Central memory CD8-positive, alpha-beta T cell (primary cell): ENCODE results near the gene CDC25B.
"Not testable (repeated sequence)": the region's sequence is repeated elsewhere in the genome, so short reads cannot be mapped to it uniquely, and the experiment has no call there.

Experiments
- ATAC-seq: fragments of 150-1000 bp; cut with Tn5 transposase; replicated peaks from 2 replicates; pipeline ENCODE4 v1.10.0; 2022; ENCODE audit warnings: mild to moderate bottlenecking, moderate FRiP score, moderate number of reproducible peaks; ENCODE audit not compliant: poor library complexity, severe bottlenecking; ENCODE audit errors: extremely low read depth
- DNase-seq, 2 donors: peaks; one replicate each; pipeline ENCODE4 v3.0.0; 2021; ENCODE audit warnings: low spot score in 2 of 2
- H3K27ac Mint-ChIP-seq: one replicate; pipeline ENCODE4 v1.8.0; 2022; ENCODE audit warnings: low read depth, mild to moderate bottlenecking, moderate library complexity, mixed read lengths
- H3K27me3 Mint-ChIP-seq: one replicate; pipeline ENCODE4 v1.8.0; 2022; ENCODE audit warnings: mixed read lengths
- H3K36me3 Mint-ChIP-seq: one replicate; pipeline ENCODE4 v1.8.0; 2022; ENCODE audit warnings: mild to moderate bottlenecking, moderate library complexity, mixed read lengths; ENCODE audit not compliant: insufficient read depth
- H3K4me1 Mint-ChIP-seq: one replicate; pipeline ENCODE4 v1.8.0; 2022; ENCODE audit warnings: mixed read lengths
- H3K4me3 Mint-ChIP-seq: one replicate; pipeline ENCODE4 v1.8.0; 2022; ENCODE audit warnings: mild to moderate bottlenecking, moderate library complexity, mixed read lengths
- H3K9me3 Mint-ChIP-seq: one replicate; pipeline ENCODE4 v1.8.0; 2022; ENCODE audit warnings: mixed read lengths

The CDC25B gene

DNA sequence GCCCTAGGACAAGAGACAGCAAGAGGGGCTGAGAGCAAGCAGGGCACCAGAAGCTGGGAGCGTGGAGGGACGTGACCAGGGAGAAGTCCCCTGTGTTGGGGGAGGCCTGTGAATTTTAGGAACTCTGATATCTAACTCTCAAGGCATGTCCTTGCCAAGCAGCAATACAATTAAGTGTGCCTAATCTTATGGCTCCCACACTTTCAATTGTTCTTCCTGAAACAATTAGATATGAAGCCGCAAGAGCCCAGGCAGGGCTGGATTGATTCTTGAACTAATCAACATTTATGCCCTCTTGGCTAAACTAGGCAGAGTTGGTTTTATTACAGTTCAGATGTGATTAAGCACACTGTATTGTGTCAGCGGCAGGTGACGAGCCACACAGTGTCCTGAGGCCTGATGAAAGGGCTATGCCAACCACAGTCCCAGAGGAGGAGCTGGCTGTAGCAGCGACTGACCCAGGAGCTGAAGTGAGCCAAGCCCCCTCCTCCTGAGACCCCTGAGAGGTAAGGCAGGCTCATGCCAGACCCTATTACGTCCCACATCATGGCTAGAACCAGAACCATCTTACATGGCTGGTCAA, 46.3 kb downstream of the CDC25B start:
- H3K9me3 Mint-ChIP-seq = no peaks in the 10 kb centered on the region
- H3K27me3 Mint-ChIP-seq = no peaks in the 10 kb centered on the region
- peaks cover 2% of the 10 kb centered on the region for H3K36me3 Mint-ChIP-seq
- ATAC-seq (no peak), DNase-seq (no peak)
- H3K4me3 Mint-ChIP-seq = no peak overlapping the region
- H3K27ac Mint-ChIP-seq = no peak overlapping the region
- H3K4me1 Mint-ChIP-seq = peaks cover 8% of the 10 kb centered on the region

DNA sequence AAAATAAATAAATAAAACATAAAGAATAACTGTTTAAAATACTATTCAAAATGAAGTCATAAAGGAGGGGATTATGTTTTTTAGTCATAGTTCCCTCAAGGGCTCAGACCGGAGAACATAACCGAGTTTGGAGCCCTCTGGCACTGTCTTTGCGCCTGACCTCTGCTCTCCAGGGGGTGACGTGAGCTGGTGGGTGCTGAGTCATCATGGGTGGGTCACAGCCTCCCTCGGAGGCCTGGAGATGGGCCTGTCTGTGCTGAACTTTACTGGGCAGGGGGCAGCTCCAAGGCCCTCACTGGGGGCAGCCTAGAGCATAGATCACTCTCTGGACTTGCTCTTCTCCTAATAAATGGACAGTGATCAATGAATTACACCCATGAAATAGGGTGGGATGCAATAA, 47.4 kb downstream of the CDC25B start:
- Mint-ChIP-seq H3K9me3 (no peaks in the 10 kb centered on the region), H3K27ac (no peak overlapping the region), H3K4me1 (peaks cover 16% of the 10 kb centered on the region), H3K36me3 (peaks cover 2% of the 10 kb centered on the region), H3K27me3 (no peaks in the 10 kb centered on the region), H3K4me3 (no peak overlapping the region)
- ATAC-seq (no peak), DNase-seq (no peak)

DNA sequence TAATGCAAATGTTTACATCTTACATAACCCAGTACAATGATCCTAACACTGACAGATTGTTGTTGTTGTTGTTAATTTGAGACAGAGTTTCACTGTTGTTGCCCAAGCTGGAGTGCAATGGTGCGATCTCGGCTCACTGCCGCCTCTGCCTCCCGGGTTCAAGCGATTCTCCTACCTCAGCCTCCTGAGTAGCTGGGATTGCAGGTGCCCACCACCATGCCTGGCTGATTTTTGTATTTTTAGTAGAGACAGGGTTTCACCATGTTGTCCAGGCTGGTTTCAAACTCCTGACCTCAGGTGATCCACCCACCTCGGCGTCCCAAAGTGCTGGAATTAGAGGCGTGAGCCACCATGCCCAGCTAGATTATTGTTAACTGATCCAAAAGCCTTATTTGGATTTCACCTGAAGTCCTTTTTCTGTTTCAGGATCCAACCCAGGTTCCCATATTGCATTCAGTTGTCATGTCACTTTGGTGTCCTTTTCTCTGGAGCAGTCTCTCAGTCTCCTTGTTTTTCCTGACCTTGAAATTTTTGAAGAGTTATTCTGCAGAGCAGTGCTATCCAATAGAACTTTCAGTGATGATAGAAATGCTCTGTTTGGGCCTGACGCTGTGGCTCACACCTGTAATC, 48.0 kb downstream of the CDC25B start:
- H3K27ac Mint-ChIP-seq, DNase-seq, H3K27me3 Mint-ChIP-seq, ATAC-seq, H3K36me3 Mint-ChIP-seq, H3K4me3 Mint-ChIP-seq, H3K9me3 Mint-ChIP-seq: not testable (repeated sequence)
- peaks cover 22% of the 10 kb centered on the region for H3K4me1 Mint-ChIP-seq

DNA sequence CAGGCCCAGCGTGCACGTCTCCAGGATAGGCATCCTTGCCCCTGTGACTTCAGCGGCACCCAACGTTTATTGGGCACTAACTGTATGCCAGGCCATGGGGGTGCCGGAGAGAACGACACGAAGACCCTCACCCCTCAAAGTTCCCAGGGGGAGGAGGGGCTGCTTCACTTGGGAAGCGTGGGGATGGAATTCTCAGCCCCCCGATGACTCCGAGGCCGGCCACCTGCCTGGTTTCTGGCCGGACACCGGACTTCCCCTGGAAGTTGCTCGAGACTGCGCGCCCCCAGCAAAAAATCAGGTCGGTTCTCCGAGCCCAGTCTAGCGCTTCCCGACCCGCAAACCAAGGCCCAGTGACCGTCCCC, 50.2 kb downstream of the CDC25B start:
- H3K4me1 Mint-ChIP-seq = peaks cover 30% of the 10 kb centered on the region
- ATAC-seq = no peak
- H3K27me3 Mint-ChIP-seq = no peaks in the 10 kb centered on the region
- H3K9me3 Mint-ChIP-seq = no peaks in the 10 kb centered on the region
- H3K36me3 Mint-ChIP-seq = peaks cover 5% of the 10 kb centered on the region
- H3K4me3 Mint-ChIP-seq = peak overlapping the region; percentile 87
- DNase-seq = no peak
- peak overlapping the region; percentile 91 for H3K27ac Mint-ChIP-seq

DNA sequence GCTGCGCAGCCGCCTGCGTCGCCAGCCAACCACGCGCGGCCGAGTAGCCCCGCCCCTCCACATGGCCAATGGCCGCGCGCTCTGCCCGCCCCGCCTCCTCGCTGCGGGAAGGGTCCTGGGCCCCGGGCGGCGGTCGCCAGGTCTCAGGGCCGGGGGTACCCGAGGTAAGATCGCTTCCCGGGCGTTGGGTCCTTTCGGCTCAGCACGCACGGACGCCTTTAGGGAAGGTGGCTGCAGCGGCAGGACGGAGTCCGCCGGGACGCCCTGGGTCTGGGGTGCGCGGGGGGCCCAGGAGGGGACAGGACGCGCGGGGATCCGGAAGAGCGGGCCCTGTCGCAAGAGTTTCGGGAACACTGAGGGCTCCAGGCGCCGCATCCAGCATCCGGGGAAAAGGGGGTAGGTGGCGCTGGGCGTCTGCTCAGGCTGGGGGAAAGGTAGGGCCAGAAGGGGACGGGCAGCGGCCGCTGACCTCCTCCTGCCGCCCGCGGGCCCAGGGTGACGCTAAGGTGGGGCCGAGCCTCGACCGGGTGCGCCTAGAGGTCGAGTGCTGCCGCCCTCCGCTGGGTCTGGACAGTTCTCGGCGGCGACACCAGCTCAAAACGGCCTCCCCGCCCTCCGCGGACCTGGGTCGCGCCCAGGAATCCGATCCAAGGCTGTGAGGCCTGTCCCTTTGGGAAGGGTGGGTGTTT, 50.8 kb downstream of the CDC25B start, which contains the start of gene MAVS:
MAVS (plus strand) TSS at position 95 of the 689 bp plus-strand sequence. CDS start 7,791 bp downstream, outside the sequence.
- peak; percentile 70 for DNase-seq

DNA sequence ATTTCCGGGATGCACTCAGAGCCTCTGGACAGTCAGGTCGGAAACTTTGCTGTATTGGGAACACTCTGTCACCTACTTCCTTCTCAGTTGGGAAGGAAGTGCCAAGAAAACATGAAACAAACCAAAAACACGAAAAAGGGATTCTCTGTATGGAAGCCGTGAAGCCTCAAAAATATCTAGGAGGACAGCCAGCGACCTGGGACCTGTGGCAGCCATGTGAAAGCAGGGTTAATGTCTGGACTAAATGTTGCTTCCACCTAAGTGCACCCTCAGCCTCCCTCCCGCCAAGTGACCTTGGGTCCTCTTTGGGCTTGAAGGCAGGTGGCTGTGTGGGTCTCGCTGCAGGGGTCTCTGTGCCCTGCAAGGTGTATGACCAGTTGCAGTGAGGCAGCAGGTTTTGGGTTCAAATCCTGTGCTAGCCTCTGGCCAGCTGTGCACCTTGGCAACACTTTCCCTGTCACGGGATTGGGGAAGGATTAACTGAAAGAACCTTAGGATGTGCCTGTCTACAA, 51.4 kb downstream of the CDC25B start:
- H3K4me1 Mint-ChIP-seq = peaks cover 30% of the 10 kb centered on the region
- no peak for DNase-seq

More for the DNA sequence above, 50.8 kb downstream of the CDC25B start, which contains the start of gene MAVS:
- peak within 1 kb of the TSS; percentile 91 for H3K27ac Mint-ChIP-seq
- peaks cover 5% of the 10 kb centered on the region for H3K36me3 Mint-ChIP-seq
- peak within 1 kb of the TSS; percentile 87 for H3K4me3 Mint-ChIP-seq
- ATAC-seq = peak; percentile 94
- no peaks in the 10 kb centered on the region for H3K27me3 Mint-ChIP-seq
- no peaks in the 10 kb centered on the region for H3K9me3 Mint-ChIP-seq
- peaks cover 30% of the 10 kb centered on the region for H3K4me1 Mint-ChIP-seq

DNA sequence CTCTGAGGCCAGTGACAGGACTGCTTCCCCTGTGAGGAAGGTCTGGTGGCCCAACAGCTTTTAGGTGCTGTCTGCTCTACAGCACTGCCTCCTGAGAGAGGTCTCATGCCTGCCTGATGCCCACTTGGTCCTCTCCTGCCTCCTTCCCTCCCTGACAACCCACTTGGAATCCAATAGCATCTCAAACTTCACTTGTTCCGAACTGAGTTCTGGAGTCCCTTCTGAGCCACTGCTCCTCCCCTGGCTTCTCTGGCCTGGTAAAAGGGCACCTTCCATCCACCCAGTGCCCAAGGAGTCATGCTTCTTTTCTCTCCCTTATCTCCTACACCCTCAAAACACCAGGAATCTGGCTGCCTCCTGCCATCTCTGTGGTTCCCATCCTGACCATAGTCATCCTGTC, 52.5 kb downstream of the CDC25B start:
- H3K27ac Mint-ChIP-seq = peak overlapping the region; percentile 86
- peak overlapping the region; percentile 87 for H3K4me3 Mint-ChIP-seq
- H3K4me1 Mint-ChIP-seq = peaks cover 30% of the 10 kb centered on the region
- H3K36me3 Mint-ChIP-seq = peaks cover 5% of the 10 kb centered on the region
- H3K9me3 Mint-ChIP-seq = no peaks in the 10 kb centered on the region
- DNase-seq (no peak), ATAC-seq (no peak)
- no peaks in the 10 kb centered on the region for H3K27me3 Mint-ChIP-seq

More for the DNA sequence above, 51.4 kb downstream of the CDC25B start:
- Mint-ChIP-seq H3K27me3 (no peaks in the 10 kb centered on the region), H3K27ac (peak overlapping the region; percentile 91), H3K9me3 (no peaks in the 10 kb centered on the region), H3K4me3 (peak overlapping the region; percentile 87), H3K36me3 (peaks cover 5% of the 10 kb centered on the region)
- no peak for ATAC-seq

DNA sequence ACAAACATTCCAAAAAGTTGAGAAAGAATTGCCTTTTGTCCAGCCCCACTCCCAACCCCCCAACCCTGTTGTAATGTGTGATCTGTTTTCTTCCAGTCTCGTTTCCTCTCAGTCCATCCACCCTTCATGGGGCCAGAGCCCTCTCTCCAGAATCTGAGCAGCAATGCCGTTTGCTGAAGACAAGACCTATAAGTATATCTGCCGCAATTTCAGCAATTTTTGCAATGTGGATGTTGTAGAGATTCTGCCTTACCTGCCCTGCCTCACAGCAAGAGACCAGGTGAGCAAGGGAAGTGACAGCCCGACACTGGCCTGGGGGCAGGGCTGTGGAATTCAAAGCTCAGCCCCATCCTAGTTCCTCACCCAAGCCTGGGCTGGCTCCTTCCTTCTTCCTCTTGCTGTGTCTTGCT, 58.4 kb downstream of the CDC25B start:
- DNase-seq = no peak
- Mint-ChIP-seq H3K36me3 (peaks cover 20% of the 10 kb centered on the region), H3K4me1 (peaks cover 24% of the 10 kb centered on the region), H3K27ac (no peak overlapping the region), H3K4me3 (no peak overlapping the region), H3K9me3 (no peaks in the 10 kb centered on the region), H3K27me3 (no peaks in the 10 kb centered on the region)
- peak; percentile 32 for ATAC-seq
